Activated T-helper 2 cell treated with anti-CD3 and anti-CD28 coated beads, Interferon-gamma antibody, Interleukin-2, Interleukin-4, amounts not matched to agents 10 μg/mL and 5 μg/mL and 100 μg/mL, durations not matched to agents 14 hours and 24 hours and 36 hours (primary cell): ENCODE results near the gene SHC2. TPM values are rescaled to one million over a fixed set of nuclear protein-coding genes. Genes with fewer than 3 reads are reported as not detected.
"Not testable (repeated sequence)": the region's sequence is repeated elsewhere in the genome, so short reads cannot be mapped to it uniquely, and the experiment has no call there.

Source experiments
- DNase-seq: peaks from one replicate; pipeline ENCODE4 v3.0.0; 2021; ENCODE audit warnings: low spot score
- H3K27ac Mint-ChIP-seq: one replicate; pipeline ENCODE4 v1.8.0; 2021; ENCODE audit warnings: mixed read lengths
- H3K27me3 Mint-ChIP-seq: one replicate; pipeline ENCODE4 v1.8.0; 2021; ENCODE audit warnings: low read depth, mixed read lengths
- H3K36me3 Mint-ChIP-seq: one replicate; pipeline ENCODE4 v1.8.0; 2021; ENCODE audit warnings: low read depth, mixed read lengths
- H3K4me1 Mint-ChIP-seq: one replicate; pipeline ENCODE4 v1.8.0; 2021; ENCODE audit warnings: low read depth, mixed read lengths
- H3K4me3 Mint-ChIP-seq: one replicate; pipeline ENCODE4 v1.8.0; 2021; ENCODE audit warnings: low read depth, mild to moderate bottlenecking, moderate library complexity, mixed read lengths
- H3K9me3 Mint-ChIP-seq: one replicate; pipeline ENCODE4 v1.8.0; 2021; ENCODE audit warnings: mixed read lengths
- intact Hi-C: fragments of 100-400 bp; cut with micrococcal nuclease; formaldehyde crosslinking; loops from one replicate; pipeline ENCODE4 v1.15.1; 2023
- total RNA-seq: library from RNA; stranded (reverse); gene quantifications from 2 replicates; pipeline ENCODE4 v1.2.3, GENCODE V29; 2022

SHC2 gene
- total RNA-seq, 1 donor from 2014 or later: not detected

DNA sequence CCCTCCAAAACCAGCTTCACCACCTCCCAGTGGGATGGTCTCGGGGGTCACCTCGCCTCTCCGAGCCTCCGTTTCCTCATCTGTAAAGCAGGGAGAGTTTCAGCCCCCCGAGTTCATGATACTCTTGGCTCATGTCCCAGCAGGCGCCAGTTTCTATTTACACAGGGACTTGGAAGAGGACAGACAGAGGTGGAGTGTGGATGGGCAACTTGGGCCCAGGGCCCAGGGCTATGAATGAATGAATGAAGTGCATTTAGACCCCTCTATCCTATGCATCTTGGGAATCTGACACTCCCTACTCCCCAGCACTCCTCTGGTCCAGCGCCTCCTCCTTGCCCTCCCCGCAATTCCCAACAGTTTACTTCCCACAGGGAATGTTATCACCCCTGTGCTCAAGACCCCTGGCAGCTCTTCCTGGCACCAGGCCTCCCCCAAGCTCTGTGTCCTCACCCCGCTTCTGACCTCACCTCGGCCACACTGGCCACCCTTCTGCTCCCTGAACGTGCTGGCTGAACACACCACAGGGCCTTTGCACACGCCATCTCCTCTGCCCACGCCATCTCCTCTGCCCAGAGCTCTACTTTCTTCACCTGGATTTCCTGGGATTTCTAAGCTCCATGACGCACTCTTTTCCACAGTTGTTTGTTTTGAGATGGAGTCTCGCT lies 46.9 kb downstream of the SHC2 start:
- Mint-ChIP-seq H3K36me3 (no peaks in the 10 kb centered on the region), H3K27me3 (peaks cover 10% of the 10 kb centered on the region), H3K27ac (no peak overlapping the region), H3K4me1 (peaks cover 3% of the 10 kb centered on the region), H3K9me3 (no peaks in the 10 kb centered on the region), H3K4me3 (no peak overlapping the region)
- intact Hi-C loops: no loop called here
- no peak for DNase-seq

DNA sequence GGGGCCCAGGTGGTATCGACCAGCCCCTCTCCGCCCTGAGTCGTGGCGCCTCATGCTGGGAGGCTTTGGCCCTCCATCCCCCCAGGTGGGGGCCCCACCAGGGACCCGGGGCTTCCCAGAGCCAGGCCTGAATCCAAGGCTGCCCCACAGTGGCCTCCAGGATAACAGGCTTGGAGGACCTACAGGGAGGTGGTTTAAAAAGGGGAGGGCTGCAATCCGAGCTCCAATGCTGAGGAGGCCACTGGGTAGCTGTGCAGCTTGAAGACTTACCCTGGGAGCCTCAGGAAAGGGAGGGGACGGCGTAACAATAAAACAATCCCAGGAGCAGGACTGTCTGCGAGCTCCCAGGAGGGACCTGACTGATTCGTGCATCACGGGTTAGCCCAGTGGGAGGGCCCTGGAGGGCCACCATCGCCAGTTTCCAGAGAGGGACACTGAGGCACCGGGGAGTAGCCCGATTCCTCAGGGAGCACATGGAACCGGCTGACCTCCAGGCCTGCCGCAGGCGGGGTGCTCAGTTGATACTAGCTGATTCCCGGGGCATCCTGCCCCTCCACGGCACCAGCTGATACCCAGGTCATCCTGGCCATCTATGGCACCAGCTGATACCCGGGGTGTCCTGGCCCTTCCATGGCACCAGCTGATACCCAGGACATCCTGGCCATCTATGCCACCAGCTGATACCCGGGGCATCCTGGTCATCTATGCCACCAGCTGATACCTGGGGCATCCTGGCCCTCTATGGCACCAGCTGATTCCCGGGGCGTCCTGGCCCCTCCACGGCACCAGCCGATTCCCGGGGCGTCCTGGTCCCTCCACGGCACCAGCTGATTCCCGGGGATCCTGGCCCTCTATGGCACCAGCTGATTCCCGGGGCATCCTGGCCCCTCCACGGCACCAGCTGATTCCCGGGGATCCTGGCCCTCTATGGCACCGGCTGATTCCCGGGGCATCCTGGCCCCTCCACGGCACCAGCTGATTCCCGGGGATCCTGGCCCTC lies 48.2 kb downstream of the SHC2 start:
- Mint-ChIP-seq H3K27ac (no peak overlapping the region), H3K4me3 (no peak overlapping the region), H3K9me3 (no peaks in the 10 kb centered on the region), H3K36me3 (no peaks in the 10 kb centered on the region), H3K27me3 (peaks cover 10% of the 10 kb centered on the region), H3K4me1 (peaks cover 3% of the 10 kb centered on the region)
- intact Hi-C loops: no loop called here
- no peak for DNase-seq

DNA sequence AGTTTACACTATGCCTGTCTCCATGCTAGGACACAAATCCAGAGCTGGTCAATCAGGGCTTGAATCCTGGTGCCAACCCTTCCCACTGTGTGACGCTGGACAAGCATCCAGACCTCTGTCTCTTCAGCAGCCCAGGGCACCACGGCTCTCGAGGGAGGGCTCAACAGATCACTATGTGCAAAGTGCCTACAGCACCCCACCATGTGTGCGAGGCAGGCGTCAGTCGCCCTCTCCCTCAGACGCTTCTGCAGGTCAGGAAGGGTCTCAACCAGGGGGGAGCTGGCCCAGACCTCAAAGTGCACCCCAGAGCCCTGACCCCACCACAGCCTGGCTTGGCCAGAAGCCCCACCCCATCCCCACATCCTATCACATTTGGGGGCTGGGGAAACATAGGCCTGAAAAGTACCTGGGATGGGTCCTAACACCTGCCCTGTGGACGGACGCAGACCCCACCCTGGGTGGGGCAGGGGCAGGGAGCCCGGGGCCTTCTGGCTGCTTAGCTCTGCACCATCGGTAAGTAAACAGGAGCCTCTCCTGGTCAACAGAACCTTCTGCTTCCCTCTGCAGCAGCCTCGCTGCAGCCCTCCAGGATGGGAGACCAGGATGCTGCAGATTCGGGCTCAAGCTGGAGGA lies 49.0 kb downstream of the SHC2 start:
- Mint-ChIP-seq H3K9me3 (no peaks in the 10 kb centered on the region), H3K4me3 (no peak overlapping the region)

DNA sequence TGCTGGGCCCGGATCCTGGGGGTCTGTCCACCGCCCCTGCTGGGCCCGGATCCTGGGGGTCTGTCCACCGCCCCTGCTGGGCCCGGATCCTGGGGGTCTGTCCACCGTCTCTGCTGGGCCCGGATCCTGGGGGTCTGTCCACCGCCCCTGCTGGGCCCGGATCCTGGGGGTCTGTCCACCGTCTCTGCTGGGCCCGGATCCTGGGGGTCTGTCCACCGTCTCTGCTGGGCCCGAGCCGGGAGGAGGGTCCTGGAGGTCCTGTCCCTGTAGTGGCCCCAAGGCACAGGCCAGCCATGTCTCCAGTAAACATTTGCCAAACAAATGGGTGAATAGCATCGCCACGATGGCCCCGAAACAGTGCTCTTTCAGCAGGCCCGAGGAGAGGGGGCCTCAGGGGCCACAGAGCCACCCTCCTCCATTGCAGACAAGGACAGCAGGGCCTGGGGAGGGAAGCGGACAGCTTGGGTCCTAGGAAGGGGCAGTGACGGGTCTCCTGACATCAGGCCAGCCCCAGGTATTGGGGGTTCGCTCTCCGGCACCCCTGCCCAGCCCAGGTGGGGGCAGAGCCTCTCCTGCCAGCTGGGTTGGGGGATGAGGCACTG lies 49.6 kb downstream of the SHC2 start:
- H3K9me3 Mint-ChIP-seq, intact Hi-C loops, H3K4me1 Mint-ChIP-seq, H3K27ac Mint-ChIP-seq, H3K4me3 Mint-ChIP-seq, DNase-seq, H3K36me3 Mint-ChIP-seq: not testable (repeated sequence)
- peaks cover 10% of the 10 kb centered on the region for H3K27me3 Mint-ChIP-seq

More for the DNA sequence above, 49.0 kb downstream of the SHC2 start:
- intact Hi-C loops: no loop called here
- Mint-ChIP-seq H3K36me3 (no peaks in the 10 kb centered on the region), H3K27me3 (peaks cover 10% of the 10 kb centered on the region), H3K27ac (no peak overlapping the region), H3K4me1 (peaks cover 3% of the 10 kb centered on the region)
- no peak for DNase-seq

DNA sequence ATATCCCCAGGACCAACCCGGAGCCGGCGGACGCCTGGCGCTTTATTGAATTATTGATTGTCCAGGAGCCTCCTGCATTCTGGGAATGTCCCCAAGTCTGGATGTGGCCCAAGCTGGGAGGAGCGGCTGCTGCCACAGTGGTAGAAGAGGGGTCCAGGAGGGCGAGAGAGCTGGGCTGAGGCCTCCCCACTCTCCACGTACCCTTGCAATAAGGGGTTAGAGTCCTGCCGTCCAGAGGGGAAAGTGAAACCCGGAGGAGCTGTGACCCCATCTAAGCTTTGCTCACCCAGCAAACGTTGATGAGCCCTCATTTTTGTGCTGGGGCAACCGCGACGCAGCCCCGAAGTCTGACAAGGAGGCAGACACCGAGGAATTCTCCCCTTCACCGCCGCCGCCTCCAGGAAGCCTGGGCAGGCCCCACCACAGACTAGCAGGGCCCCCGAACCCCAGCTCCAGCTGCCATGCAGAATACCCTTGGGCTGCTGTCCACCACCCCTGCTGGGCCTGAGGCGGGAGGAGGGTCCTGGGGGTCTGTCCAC lies 50.5 kb downstream of the SHC2 start:
- no peaks in the 10 kb centered on the region for H3K36me3 Mint-ChIP-seq
- H3K9me3 Mint-ChIP-seq: no peaks in the 10 kb centered on the region

DNA sequence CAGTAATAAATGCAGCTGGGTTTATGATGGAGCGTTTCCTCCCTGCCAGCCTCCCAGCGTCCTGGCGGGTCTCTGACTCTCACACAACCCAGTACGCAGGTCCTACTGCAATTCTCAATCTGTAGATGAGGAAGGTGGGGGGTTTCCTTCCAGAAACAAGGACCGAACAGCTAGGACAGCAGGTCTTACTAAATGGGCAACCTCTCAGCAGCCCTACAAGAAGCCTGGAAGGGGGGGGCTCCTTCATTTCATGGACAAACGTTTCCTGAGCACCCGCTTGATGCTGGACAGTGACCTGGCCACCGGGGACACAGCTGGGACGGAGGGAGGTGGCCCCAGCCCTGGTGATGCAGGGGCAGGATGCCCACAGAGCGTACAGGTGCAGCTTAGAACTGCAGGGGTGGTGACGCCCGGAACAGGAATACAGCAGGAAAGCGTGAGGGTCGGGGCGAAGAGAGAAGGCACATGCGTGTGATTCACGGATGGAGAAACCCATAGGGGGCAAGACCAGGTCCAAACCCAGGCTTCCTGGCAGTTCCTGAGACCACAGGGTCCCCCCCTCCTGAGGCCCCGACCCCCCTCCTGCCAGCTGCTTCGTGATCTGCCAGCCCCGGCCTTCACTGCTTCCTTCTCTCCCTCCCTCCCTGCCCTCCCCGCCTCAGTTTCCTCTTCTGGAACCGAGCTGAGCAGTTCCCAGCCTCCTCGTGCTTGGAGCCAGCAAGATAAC lies 51.2 kb downstream of the SHC2 start:
- intact Hi-C loops: no loop called here
- peaks cover 10% of the 10 kb centered on the region for H3K27me3 Mint-ChIP-seq
- no peak overlapping the region for H3K27ac Mint-ChIP-seq
- peaks cover 3% of the 10 kb centered on the region for H3K4me1 Mint-ChIP-seq
- no peaks in the 10 kb centered on the region for H3K36me3 Mint-ChIP-seq
- H3K4me3 Mint-ChIP-seq: peak overlapping the region; percentile 39
- DNase-seq: no peak
- no peaks in the 10 kb centered on the region for H3K9me3 Mint-ChIP-seq

More for the DNA sequence above, 50.5 kb downstream of the SHC2 start:
- Mint-ChIP-seq H3K27ac (no peak overlapping the region), H3K4me1 (peaks cover 3% of the 10 kb centered on the region), H3K27me3 (peaks cover 10% of the 10 kb centered on the region), H3K4me3 (no peak overlapping the region)
- intact Hi-C loops: no loop called here
- no peak for DNase-seq

DNA sequence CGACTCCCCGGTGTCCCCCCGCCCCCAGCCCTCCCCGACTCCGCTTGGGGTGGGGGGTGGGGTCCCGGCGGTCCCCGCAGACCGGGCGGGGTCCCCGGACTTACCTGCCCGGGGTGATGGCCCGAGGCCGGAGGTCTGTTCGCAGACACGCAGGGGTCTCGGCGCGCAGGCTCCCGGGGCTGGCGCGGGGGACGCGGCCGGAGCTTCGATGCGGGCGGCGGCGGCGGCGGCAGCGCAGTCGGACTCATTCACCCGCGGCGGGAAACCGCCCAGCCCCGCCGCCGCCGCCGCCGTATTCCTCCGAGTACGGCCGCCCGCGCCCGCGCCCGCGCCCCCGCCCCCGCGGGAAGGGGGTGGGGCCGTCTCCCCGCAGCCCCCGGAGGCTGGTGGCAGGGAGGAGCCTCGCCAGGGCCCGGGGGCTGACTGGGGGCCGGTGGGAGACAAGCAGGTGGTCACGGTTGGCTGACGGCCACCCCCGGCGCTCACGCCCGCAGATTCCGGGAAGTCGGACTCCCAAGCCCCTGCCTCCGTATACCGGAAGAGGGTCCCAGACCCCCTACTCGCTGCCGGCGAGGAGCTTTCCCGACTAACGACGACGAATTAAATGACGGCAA lies 51.8 kb downstream of the SHC2 start, which contains the start of gene C2CD4C:
Gene C2CD4C (minus strand): TSS at position 246 of the 614 bp plus-strand sequence. CDS start 786 bp downstream, outside the sequence.
- peaks cover 10% of the 10 kb centered on the region for H3K27me3 Mint-ChIP-seq
- no peak within 1 kb of the TSS for H3K27ac Mint-ChIP-seq
- DNase-seq: no peak
- H3K36me3 Mint-ChIP-seq: no peaks in the 10 kb centered on the region
- H3K4me1 Mint-ChIP-seq: peaks cover 3% of the 10 kb centered on the region
- no peaks in the 10 kb centered on the region for H3K9me3 Mint-ChIP-seq
- H3K4me3 Mint-ChIP-seq: peak within 1 kb of the TSS; percentile 39
- intact Hi-C loops: no loop called here

DNA sequence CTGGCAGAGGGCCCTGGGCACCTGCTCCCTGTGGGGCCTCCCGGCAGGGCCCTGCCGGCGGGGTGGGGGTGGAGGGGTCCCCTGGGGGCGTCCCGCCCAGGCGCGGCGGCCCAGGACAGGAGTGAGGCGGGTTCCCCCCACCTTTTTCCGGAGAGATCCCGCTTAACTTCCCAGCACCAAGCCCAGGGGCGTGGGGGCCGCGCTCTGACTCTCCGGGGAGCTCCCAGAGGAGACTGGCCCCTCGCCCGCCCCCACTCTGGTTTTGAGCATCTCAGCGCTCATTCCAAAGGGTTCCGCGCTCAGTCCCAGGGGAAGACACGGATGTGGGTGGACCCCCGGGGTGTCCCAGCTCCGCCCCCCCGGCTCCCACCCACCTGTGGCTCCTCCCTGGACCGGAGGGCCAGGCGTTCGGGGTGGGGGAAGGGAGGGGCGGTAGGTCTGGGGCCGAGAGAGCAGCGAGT lies 52.4 kb downstream of the SHC2 start:
- H3K36me3 Mint-ChIP-seq: no peaks in the 10 kb centered on the region
- intact Hi-C loops: no loop called here
- H3K27ac Mint-ChIP-seq: no peak overlapping the region
- H3K4me1 Mint-ChIP-seq: peaks cover 3% of the 10 kb centered on the region
- H3K4me3 Mint-ChIP-seq: no peak overlapping the region
- DNase-seq: no peak
- no peaks in the 10 kb centered on the region for H3K9me3 Mint-ChIP-seq
- H3K27me3 Mint-ChIP-seq: peaks cover 10% of the 10 kb centered on the region

DNA sequence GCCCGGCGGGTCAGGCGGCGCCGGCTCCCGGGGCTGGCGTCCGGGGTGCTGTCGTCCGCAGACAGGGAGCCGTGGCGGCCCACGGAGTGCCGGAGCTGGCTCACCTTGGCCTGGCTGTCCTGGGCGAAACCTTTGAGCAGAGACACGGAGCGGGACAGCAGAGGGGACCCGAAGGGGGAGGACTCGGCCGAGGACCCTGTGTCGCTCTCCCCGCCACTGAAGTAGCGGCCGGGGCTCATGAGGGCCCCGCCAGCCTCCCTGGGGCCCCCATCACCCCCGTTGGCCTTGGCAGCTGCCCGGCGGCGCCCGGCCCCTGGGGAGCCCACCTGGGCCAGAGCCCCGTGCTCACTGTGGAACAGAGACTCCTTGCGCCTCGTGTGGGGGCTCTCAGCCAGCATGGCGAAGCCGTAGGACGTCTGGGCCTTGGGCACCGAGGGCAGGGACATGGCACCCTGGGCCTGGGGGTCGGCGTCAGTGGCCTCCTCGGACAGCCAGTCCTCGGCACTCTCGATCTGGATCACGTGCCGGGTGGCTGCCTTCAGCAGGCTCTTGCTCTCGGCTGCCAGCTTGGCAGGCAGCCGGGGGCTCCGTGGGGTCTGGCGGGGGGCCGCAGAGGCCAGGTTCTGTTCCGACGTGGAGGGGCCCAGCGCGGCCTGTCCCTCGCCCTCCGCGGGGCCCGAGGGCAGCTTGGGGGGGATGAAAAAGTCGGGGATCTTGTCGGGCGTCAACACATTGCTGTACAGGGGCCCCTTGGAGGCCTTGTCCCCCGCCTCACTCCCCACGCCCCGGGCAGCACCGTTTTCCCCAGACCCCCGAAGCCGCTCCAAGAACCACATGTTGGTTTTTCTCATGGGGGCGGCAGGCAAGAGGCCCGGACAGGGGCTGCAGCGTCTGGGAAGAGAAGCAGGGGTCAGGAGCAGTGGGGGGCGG lies 53.1 kb downstream of the SHC2 start:
- H3K9me3 Mint-ChIP-seq: no peaks in the 10 kb centered on the region
- H3K36me3 Mint-ChIP-seq: no peaks in the 10 kb centered on the region
- H3K4me3 Mint-ChIP-seq: no peak overlapping the region
- DNase-seq: no peak
- H3K4me1 Mint-ChIP-seq: peaks cover 3% of the 10 kb centered on the region
- intact Hi-C loops: no loop called here
- peaks cover 10% of the 10 kb centered on the region for H3K27me3 Mint-ChIP-seq
- H3K27ac Mint-ChIP-seq: no peak overlapping the region

DNA sequence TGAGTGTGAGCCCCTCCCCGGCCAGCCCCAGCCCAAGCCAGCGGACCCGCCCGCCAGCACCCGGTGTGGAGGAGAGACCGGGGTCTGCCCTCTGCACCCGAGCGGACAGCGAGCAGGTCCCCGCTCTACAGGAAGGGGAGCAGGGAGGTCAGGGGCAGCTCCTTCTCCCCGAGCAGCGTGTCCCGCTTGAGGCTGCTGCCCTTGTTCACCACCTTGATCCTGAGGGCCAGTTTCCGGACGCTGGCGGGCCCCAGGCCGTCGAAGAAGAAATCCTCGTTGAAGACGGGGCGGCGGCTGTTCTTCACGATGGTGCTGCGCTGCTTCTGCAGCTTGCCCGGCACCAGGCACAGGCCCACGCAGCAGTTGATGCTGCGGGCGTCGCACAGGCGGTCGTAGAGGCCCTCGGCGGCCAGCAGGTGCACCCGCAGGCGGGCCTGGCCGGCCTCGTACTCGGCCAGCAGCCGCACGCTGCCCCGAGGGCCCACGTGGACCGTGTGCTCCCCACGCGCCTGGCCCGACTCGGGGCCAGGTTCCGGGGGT lies 53.8 kb downstream of the SHC2 start:
- peaks cover 3% of the 10 kb centered on the region for H3K4me1 Mint-ChIP-seq
- no peak overlapping the region for H3K27ac Mint-ChIP-seq
- H3K9me3 Mint-ChIP-seq: no peaks in the 10 kb centered on the region
- no peak overlapping the region for H3K4me3 Mint-ChIP-seq
- intact Hi-C loops: no loop called here
- H3K36me3 Mint-ChIP-seq: no peaks in the 10 kb centered on the region
- DNase-seq: no peak
- peaks cover 10% of the 10 kb centered on the region for H3K27me3 Mint-ChIP-seq
